ENCODE measurements around the gene CAMK2D. TPM values are rescaled to one million over a fixed set of nuclear protein-coding genes. Genes with fewer than 3 reads are reported as not detected.

Gene CAMK2D
- total and polyA plus RNA-seq, 10 donors: 5.9 to 44.2 (median 33.3) TPM

GRCh38 chr4:113625902-113626301 is 135.6 kb downstream of the CAMK2D start:
- no peaks in the 10 kb centered on the region for H3K36me3 ChIP-seq
- DNase-seq: no peak
- no peaks in the 10 kb centered on the region for H3K27me3 ChIP-seq (replicated peaks in 1 of 7)
- H3K4me3 ChIP-seq: no peak overlapping the region
- H3K9me3 ChIP-seq: no peaks in the 10 kb centered on the region
- peaks cover 0 to 18% (median 0%) of the 10 kb centered on the region in 6 donors for H3K4me1 ChIP-seq
- intact Hi-C loops (cut with DNase I; ENCODE audit: low total_unique reads): no loop called here
- no peak overlapping the region for H3K27ac ChIP-seq
- no peak for TF ChIP-seq CTCF (IDR thresholded peaks at IDR 0.05 in 8 of 11, conservative IDR thresholded peaks at IDR 0.05 in 3 of 11)
- no peak for TF ChIP-seq POLR2AphosphoS5 (IDR thresholded peaks at IDR 0.05)
- TF ChIP-seq POLR2A (IDR thresholded peaks at IDR 0.05): no peak
- 94 to 99% (median 95%) methylated on average over 2 of the region's 2 CpGs for WGBS, 5 donors

GRCh38 chr4:113623274-113623894 is 138.2 kb downstream of the CAMK2D start:
- intact Hi-C loops (cut with DNase I; ENCODE audit: low total_unique reads): no loop called here
- Histone ChIP-seq H3K4me1 (peaks cover 0 to 30% (median 0%) of the 10 kb centered on the region in 6 donors), H3K27ac (no peak overlapping the region), H3K9me3 (no peaks in the 10 kb centered on the region), H3K36me3 (no peaks in the 10 kb centered on the region), H3K4me3 (no peak overlapping the region), H3K27me3 (replicated peaks in 1 of 7) (no peaks in the 10 kb centered on the region)
- no peak for TF ChIP-seq CTCF (IDR thresholded peaks at IDR 0.05 in 8 of 11, conservative IDR thresholded peaks at IDR 0.05 in 3 of 11)
- TF ChIP-seq POLR2AphosphoS5 (IDR thresholded peaks at IDR 0.05): no peak
- no peak for TF ChIP-seq POLR2A (IDR thresholded peaks at IDR 0.05)
- DNase-seq: no peak

GRCh38 chr4:113621633-113622032 is 139.9 kb downstream of the CAMK2D start:
- Histone ChIP-seq H3K9me3 (no peaks in the 10 kb centered on the region), H3K36me3 (no peaks in the 10 kb centered on the region), H3K27ac (no peak overlapping the region), H3K27me3 (replicated peaks in 1 of 7) (no peaks in the 10 kb centered on the region), H3K4me3 (no peak overlapping the region), H3K4me1 (peaks cover 0 to 34% (median 2%) of the 10 kb centered on the region in 6 donors)
- TF ChIP-seq CTCF (IDR thresholded peaks at IDR 0.05 in 8 of 11, conservative IDR thresholded peaks at IDR 0.05 in 3 of 11) (no peak), POLR2A (IDR thresholded peaks at IDR 0.05) (no peak), POLR2AphosphoS5 (IDR thresholded peaks at IDR 0.05) (no peak)
- intact Hi-C loops (cut with DNase I; ENCODE audit: low total_unique reads): no loop called here
- no peak for DNase-seq
- WGBS, 5 donors: 87 to 98% (median 95%) methylated on average over 2 of the region's 2 CpGs

GRCh38 chr4:113620032-113620431 is 141.5 kb downstream of the CAMK2D start:
- Histone ChIP-seq H3K36me3 (no peaks in the 10 kb centered on the region), H3K9me3 (no peaks in the 10 kb centered on the region), H3K27ac (no peak overlapping the region), H3K27me3 (replicated peaks in 1 of 7) (no peaks in the 10 kb centered on the region), H3K4me1 (peaks cover 0 to 47% (median 12%) of the 10 kb centered on the region in 6 donors), H3K4me3 (no peak overlapping the region)
- no peak for TF ChIP-seq POLR2AphosphoS5 (IDR thresholded peaks at IDR 0.05)
- 78 to 87% (median 85%) methylated on average over 2 of the region's 2 CpGs for WGBS, 5 donors
- DNase-seq: no peak
- intact Hi-C loops (cut with DNase I; ENCODE audit: low total_unique reads): no loop called here
